HG03039 (cell line): ENCODE data around the gene ATXN3.
A peak's percentile ranks its signal among the peaks of the same experiment; 100 is the strongest.

Experiments used
- ATAC-seq: cut with Tn5 transposase; IDR thresholded peaks from one replicate; pipeline ENCODE4 v1.9.1; 2021; ENCODE audit warnings: mild to moderate bottlenecking, moderate library complexity; ENCODE audit not compliant: unreplicated experiment

Gene ATXN3

GRCh38 chr14:92106143-92106926, at the start of gene ATXN3:
TSS of gene ATXN3 (minus strand) at chr14:92106582. CDS start at chr14:92106552, 30 bp downstream.
- ATAC-seq, result peak; percentile 85

- no peak for ATAC-seq
Observed at GRCh38 chr14:92154283-92154942, 48.0 kb upstream of the ATXN3 start.

GRCh38 chr14:92153581-92153980, 47.2 kb upstream of the ATXN3 start:
- no peak for ATAC-seq

- no peak for ATAC-seq
Observed at GRCh38 chr14:92144708-92145107, 38.3 kb upstream of the ATXN3 start.

GRCh38 chr14:92143962-92144361, 37.6 kb upstream of the ATXN3 start:
- no peak for ATAC-seq

GRCh38 chr14:92143309-92143708, 36.9 kb upstream of the ATXN3 start:
- no peak for ATAC-seq

GRCh38 chr14:92135269-92135668, 28.9 kb upstream of the ATXN3 start:
- no peak for ATAC-seq

GRCh38 chr14:92134456-92134855, 28.1 kb upstream of the ATXN3 start:
- no peak for ATAC-seq

- ATAC-seq, result no peak
Observed at GRCh38 chr14:92122761-92123160, 16.4 kb upstream of the ATXN3 start.

GRCh38 chr14:92122351-92122677, 15.9 kb upstream of the ATXN3 start:
- peak; percentile 15 for ATAC-seq

- ATAC-seq, result peak; percentile 81
Observed at GRCh38 chr14:92121670-92122350, 15.4 kb upstream of the ATXN3 start, which contains the start of the genes CPSF2 and NDUFB1. TSS of gene CPSF2 (plus strand) at chr14:92121969. CDS start at chr14:92130985, 9,016 bp downstream. TSS of gene NDUFB1 (minus strand) at chr14:92121706. CDS start at chr14:92117637, 4,069 bp downstream.

- no peak for ATAC-seq
Observed at GRCh38 chr14:92121207-92121669, 14.9 kb upstream of the ATXN3 start.

GRCh38 chr14:92109490-92109889, 3.1 kb upstream of the ATXN3 start:
- ATAC-seq, result no peak

- no peak for ATAC-seq
Observed at GRCh38 chr14:92108345-92109254, 2.2 kb upstream of the ATXN3 start.

GRCh38 chr14:92105893-92106142, 564 bp downstream of the ATXN3 start:
- no peak for ATAC-seq

- no peak for ATAC-seq
Observed at GRCh38 chr14:92105073-92105892, 1.1 kb downstream of the ATXN3 start.

GRCh38 chr14:92103363-92103989, 2.9 kb downstream of the ATXN3 start:
- no peak for ATAC-seq

- ATAC-seq, result no peak
Observed at GRCh38 chr14:92099802-92100201, 6.6 kb downstream of the ATXN3 start.

GRCh38 chr14:92093320-92093719, 13.1 kb downstream of the ATXN3 start:
- no peak for ATAC-seq

- no peak for ATAC-seq
Observed at GRCh38 chr14:92088494-92088893, 17.9 kb downstream of the ATXN3 start.
